Temporal lobe (tissue), 1 donor: ENCODE results near the gene AFDN. TPM values are rescaled to one million over a fixed set of nuclear protein-coding genes. Genes with fewer than 3 reads are reported as not detected.

Experiments
- total RNA-seq: library from RNA; depleted of rRNA; stranded (reverse); fragments of >200 nt; gene quantifications from one replicate; pipeline ENCODE4 v1.2.3, GENCODE V29; 2014

Gene AFDN
- total RNA-seq, 1 donor from 2014 or later: 179 TPM

Other genes with a start within 250 kb of the AFDN start
- 0.25 TPM for gene KIF25, start 170.8 kb downstream of the AFDN start, total RNA-seq